Activated naive CD4-positive, alpha-beta T cell treated with anti-CD3 and anti-CD28 coated beads for 36 hours (primary cell): Measurements from ENCODE around the gene ABCA3. TPM values are rescaled to one million over a fixed set of nuclear protein-coding genes. Genes with fewer than 3 reads are reported as not detected.
A peak's percentile ranks its signal among the peaks of the same experiment; 100 is the strongest.
"Not testable (repeated sequence)": the region's sequence is repeated elsewhere in the genome, so short reads cannot be mapped to it uniquely, and the experiment has no call there.

ENCODE experiments used
- CTCF ChIA-PET: fragments of 350-600 bp; sonication (Branson Sonifier 250); formaldehyde crosslinking; loops from one replicate; lab custom pipeline; 2021; ENCODE audit warnings: antibody characterized with exemption; lab: Charles Lee
- DNase-seq: peaks from one replicate; pipeline ENCODE4 v3.0.0-alpha.2; 2020
- H3K27ac Mint-ChIP-seq: one replicate; pipeline ENCODE4 v1.8.0; 2021; ENCODE audit warnings: mild to moderate bottlenecking, mixed read lengths
- H3K27me3 Mint-ChIP-seq: one replicate; pipeline ENCODE4 v1.8.0; 2021; ENCODE audit warnings: low read depth, mixed read lengths
- H3K36me3 Mint-ChIP-seq: one replicate; pipeline ENCODE4 v1.8.0; 2021; ENCODE audit warnings: low read depth, mixed read lengths
- H3K4me1 Mint-ChIP-seq: one replicate; pipeline ENCODE4 v1.8.0; 2021; ENCODE audit warnings: low read depth, mixed read lengths
- H3K4me3 Mint-ChIP-seq: one replicate; pipeline ENCODE4 v1.8.0; 2021; ENCODE audit warnings: mild to moderate bottlenecking, moderate library complexity, mixed read lengths
- H3K9me3 Mint-ChIP-seq: one replicate; pipeline ENCODE4 v1.8.0; 2021; ENCODE audit warnings: mixed read lengths
- intact Hi-C: fragments of 100-400 bp; cut with micrococcal nuclease; formaldehyde crosslinking; loops from one replicate; pipeline ENCODE4 v1.15.1; 2023
- total RNA-seq, 2 experiments: library from RNA; stranded (reverse); gene quantifications; one replicate each; pipeline ENCODE4 v1.2.3, GENCODE V29; 2021

Gene ABCA3
- total RNA-seq, 2 experiments from 2014 or later, result 2.6 to 3.1 TPM

- H3K27me3 Mint-ChIP-seq, result no peaks in the 10 kb centered on the region
- no peaks in the 10 kb centered on the region for H3K9me3 Mint-ChIP-seq
- peaks cover 13% of the 10 kb centered on the region for H3K4me1 Mint-ChIP-seq
- H3K4me3 Mint-ChIP-seq, result no peak overlapping the region
- H3K27ac Mint-ChIP-seq, result peak overlapping the region; percentile 78
- intact Hi-C loops, result loop anchor here (5.0 kb wide), 1 partner anchor 235 kb away; no protein-coding TSS in a partner anchor
- no peak for DNase-seq
- CTCF ChIA-PET, result interaction anchor here (0.7 to 2.0 kb wide), 4 partner anchors 10 to 720 kb away, joined by 3 to 7 read pairs (median 3); no protein-coding TSS in a partner anchor
- H3K36me3 Mint-ChIP-seq, result peaks cover 39% of the 10 kb centered on the region
Observed at GRCh38 chr16:2252806-2253148, 87.8 kb downstream of the ABCA3 start.

- H3K27ac Mint-ChIP-seq, result peak within 1 kb of the TSS; percentile 87
- H3K36me3 Mint-ChIP-seq, result peaks cover 30% of the 10 kb centered on the region
- H3K4me3 Mint-ChIP-seq, result peak within 1 kb of the TSS; percentile 87
- H3K9me3 Mint-ChIP-seq, result no peaks in the 10 kb centered on the region
- CTCF ChIA-PET, result interaction anchor here (0.7 to 2.8 kb wide), 6 partner anchors 9 to 250 kb away, joined by 3 to 9 read pairs (median 4); no protein-coding TSS in a partner anchor
- peaks cover 12% of the 10 kb centered on the region for H3K4me1 Mint-ChIP-seq
- H3K27me3 Mint-ChIP-seq, result no peaks in the 10 kb centered on the region
- intact Hi-C loops, result loop anchor here (1.0 to 5.0 kb wide), 8 partner anchors 17 to 236 kb away; partner anchors contain the start of genes E4F1, MLST8, PGP and RNPS1
- DNase-seq, result peak; percentile 89
Observed at GRCh38 chr16:2251296-2252111, 89.0 kb downstream of the ABCA3 start, which contains the start of gene ECI1. Gene ECI1 (minus strand): TSS chr16:2251587. CDS start chr16:2251566, 21 bp downstream.

DNA sequence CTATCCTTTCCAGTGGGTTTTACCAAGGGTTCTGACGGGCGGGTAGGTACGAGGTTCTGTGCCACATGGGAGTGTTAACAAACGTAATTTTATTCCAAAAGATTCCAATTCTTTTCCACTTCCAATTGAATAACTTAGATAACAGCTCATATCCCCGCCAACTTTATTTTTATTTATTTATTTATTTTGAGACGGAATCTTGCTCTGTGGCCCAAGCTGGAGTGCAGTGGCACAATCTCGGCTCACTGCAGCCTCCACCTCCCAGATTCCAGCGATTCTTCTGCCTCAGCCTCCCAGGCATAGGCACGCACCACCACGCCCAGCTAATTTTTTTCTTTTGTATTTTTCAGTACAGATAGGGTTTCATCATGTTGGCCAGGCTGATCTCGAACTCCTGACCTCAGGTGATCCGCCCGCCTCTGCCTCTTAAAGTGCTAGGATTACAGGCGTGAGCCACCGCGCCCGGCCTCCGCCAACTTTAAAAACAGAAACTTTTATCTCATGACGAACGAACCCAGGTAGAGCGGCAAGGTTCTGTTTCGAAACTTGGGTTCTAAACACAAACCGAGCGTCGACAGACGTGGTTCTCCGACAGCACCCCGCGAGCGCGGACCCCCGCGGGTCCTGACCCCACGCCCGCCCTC is 89.8 kb downstream of the ABCA3 start:
- Mint-ChIP-seq H3K9me3 (no peaks in the 10 kb centered on the region), H3K4me3 (peak overlapping the region; percentile 87), H3K4me1 (peaks cover 11% of the 10 kb centered on the region), H3K36me3 (peaks cover 22% of the 10 kb centered on the region), H3K27me3 (no peaks in the 10 kb centered on the region), H3K27ac (peak overlapping the region; percentile 87)
- peak; percentile 50 for DNase-seq
- CTCF ChIA-PET, result interaction anchor here (0.5 to 2.8 kb wide), 4 partner anchors 9 to 111 kb away, joined by 5 to 9 read pairs (median 6); no protein-coding TSS in a partner anchor
- intact Hi-C loops, result loop anchor here (1.0 to 5.0 kb wide), 8 partner anchors 18 to 237 kb away; partner anchors contain the start of genes E4F1, MLST8, PGP and RNPS1

GRCh38 chr16:2246301-2246885 is 94.1 kb downstream of the ABCA3 start:
- no peak for DNase-seq
- intact Hi-C loops, result no loop called here
- no peak overlapping the region for H3K4me3 Mint-ChIP-seq
- H3K27ac Mint-ChIP-seq, result no peak overlapping the region
- H3K9me3 Mint-ChIP-seq, result no peaks in the 10 kb centered on the region
- CTCF ChIA-PET, result no interaction called here
- H3K36me3 Mint-ChIP-seq, result peaks cover 8% of the 10 kb centered on the region
- H3K4me1 Mint-ChIP-seq, result peaks cover 2% of the 10 kb centered on the region
- no peaks in the 10 kb centered on the region for H3K27me3 Mint-ChIP-seq

DNA sequence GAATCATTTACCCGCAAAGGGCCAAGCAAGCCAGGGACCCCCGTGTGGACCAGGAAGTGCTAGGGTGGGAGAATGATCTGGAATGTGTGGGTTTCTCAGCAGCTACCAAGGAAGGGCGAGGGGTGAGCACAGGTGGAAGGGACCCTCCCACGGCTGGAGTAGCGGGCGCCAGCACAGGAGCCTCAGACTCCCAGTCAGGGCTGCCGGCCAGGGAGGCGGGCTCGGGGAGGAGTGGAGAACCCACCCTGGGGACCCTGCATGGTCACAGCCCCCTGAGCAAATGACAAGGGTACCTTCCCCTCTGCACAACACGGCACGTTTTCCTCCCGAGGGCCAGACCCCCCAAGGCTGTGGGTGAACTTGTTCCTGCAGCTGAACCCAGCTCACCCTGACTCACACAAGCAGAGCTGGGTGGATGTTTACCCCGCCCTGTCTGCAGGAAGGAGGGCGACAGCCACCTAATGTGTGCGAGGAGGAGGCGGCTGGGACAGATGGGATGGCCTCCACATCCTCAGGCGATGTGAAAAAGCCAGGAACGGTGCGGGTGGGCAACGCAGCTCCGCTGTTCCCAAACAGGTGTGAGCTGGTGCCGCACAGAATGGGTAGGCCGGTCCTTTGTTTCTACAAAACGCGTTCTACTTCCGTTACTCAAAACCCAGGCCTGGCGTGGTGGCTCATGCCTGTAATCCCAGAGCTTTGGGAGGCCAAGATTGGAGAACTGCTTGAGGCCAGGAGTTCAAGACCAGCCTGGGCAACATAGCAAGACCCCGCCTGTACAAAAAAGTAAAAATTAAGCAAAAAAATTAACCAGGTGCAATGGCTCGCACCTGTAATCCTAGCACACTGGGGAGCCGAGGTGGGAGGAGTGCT is 95.4 kb downstream of the ABCA3 start:
- CTCF ChIA-PET, result no interaction called here
- intact Hi-C loops, result no loop called here
- DNase-seq, result no peak
- no peaks in the 10 kb centered on the region for H3K4me1 Mint-ChIP-seq
- no peaks in the 10 kb centered on the region for H3K27me3 Mint-ChIP-seq
- no peak overlapping the region for H3K4me3 Mint-ChIP-seq
- H3K36me3 Mint-ChIP-seq, result peaks cover 6% of the 10 kb centered on the region
- no peak overlapping the region for H3K27ac Mint-ChIP-seq
- H3K9me3 Mint-ChIP-seq, result no peaks in the 10 kb centered on the region

GRCh38 chr16:2244301-2244700 is 96.2 kb downstream of the ABCA3 start:
- Mint-ChIP-seq H3K36me3 (peaks cover 4% of the 10 kb centered on the region), H3K27ac (no peak overlapping the region), H3K27me3 (no peaks in the 10 kb centered on the region), H3K4me1 (no peaks in the 10 kb centered on the region), H3K4me3 (no peak overlapping the region), H3K9me3 (no peaks in the 10 kb centered on the region)
- CTCF ChIA-PET, result no interaction called here
- intact Hi-C loops, result no loop called here
- DNase-seq, result no peak

GRCh38 chr16:2243781-2244180 is 96.7 kb downstream of the ABCA3 start:
- CTCF ChIA-PET, result no interaction called here
- Mint-ChIP-seq H3K27ac (no peak overlapping the region), H3K36me3 (peaks cover 2% of the 10 kb centered on the region), H3K4me1 (no peaks in the 10 kb centered on the region), H3K27me3 (no peaks in the 10 kb centered on the region), H3K9me3 (no peaks in the 10 kb centered on the region), H3K4me3 (no peak overlapping the region)
- intact Hi-C loops, result no loop called here
- no peak for DNase-seq

DNA sequence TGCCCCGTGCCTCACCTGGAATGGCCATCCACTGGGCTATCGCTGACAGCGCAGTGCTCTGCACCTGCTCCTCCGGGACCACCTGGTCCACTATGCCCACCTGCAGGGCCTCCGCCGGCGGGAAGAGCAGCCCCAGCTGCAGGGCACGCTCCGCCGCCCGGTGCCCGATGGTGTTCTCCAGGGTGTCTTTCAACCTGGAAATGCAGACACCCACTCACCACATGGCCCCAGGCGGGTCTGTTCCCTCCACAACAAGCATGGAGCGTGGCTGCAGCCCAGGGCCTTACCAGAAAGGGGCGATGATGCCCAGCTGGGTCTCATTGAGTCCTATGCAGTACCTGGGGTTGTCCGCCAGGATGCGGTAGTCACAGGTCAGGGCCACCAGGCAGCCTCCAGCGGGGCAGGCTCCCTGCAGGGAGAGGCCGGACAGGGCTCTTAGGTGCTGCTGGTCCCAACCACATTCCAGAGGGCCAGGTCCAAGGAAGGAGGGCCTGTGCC is 97.4 kb downstream of the ABCA3 start:
- CTCF ChIA-PET, result interaction anchor here (2.1 kb wide), 1 partner anchor 9 kb away, joined by 6 read pairs; the partner anchor contains the start of gene ECI1
- no peaks in the 10 kb centered on the region for H3K9me3 Mint-ChIP-seq
- no peak overlapping the region for H3K4me3 Mint-ChIP-seq
- no peaks in the 10 kb centered on the region for H3K4me1 Mint-ChIP-seq
- no peaks in the 10 kb centered on the region for H3K27me3 Mint-ChIP-seq
- H3K27ac Mint-ChIP-seq, result no peak overlapping the region
- DNase-seq, result no peak
- peaks cover 2% of the 10 kb centered on the region for H3K36me3 Mint-ChIP-seq
- intact Hi-C loops, result no loop called here

- CTCF ChIA-PET, result interaction anchor here (2.1 kb wide), 1 partner anchor 9 kb away, joined by 6 read pairs; the partner anchor contains the start of gene ECI1
- Mint-ChIP-seq H3K9me3 (no peaks in the 10 kb centered on the region), H3K27me3 (no peaks in the 10 kb centered on the region), H3K4me3 (no peak overlapping the region), H3K4me1 (no peaks in the 10 kb centered on the region), H3K27ac (no peak overlapping the region), H3K36me3 (peaks cover 2% of the 10 kb centered on the region)
- no peak for DNase-seq
- intact Hi-C loops, result no loop called here
Observed at GRCh38 chr16:2242598-2242997, 97.9 kb downstream of the ABCA3 start.

DNA sequence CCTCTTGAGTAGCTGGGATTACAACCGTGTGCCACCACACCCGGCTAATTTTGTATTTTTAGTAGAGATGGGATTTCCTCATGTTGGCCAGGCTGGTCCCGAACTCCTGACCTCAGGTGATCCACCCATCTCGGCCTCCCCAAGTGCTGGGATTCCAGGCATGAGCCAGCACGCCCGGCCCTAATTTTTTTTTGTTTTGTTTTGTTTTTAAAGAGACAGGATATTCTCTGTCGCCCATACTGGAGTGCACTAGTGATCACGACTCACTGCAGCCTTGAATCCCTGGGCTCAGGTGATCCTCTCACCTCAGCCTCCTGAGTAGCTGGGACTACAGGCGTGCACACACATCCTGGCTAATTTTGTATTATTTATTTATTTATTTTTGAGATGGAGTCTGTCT is 100.2 kb downstream of the ABCA3 start:
- H3K4me3 Mint-ChIP-seq, H3K36me3 Mint-ChIP-seq, H3K27ac Mint-ChIP-seq, DNase-seq, H3K27me3 Mint-ChIP-seq, CTCF ChIA-PET, H3K4me1 Mint-ChIP-seq, H3K9me3 Mint-ChIP-seq, intact Hi-C loops: not testable (repeated sequence)

- Mint-ChIP-seq H3K4me1 (no peaks in the 10 kb centered on the region), H3K27me3 (no peaks in the 10 kb centered on the region), H3K36me3 (peaks cover 8% of the 10 kb centered on the region), H3K27ac (no peak overlapping the region), H3K4me3 (no peak overlapping the region), H3K9me3 (no peaks in the 10 kb centered on the region)
- CTCF ChIA-PET, result interaction anchor here (0.6 kb wide), 1 partner anchor 13 kb away, joined by 3 read pairs; no protein-coding TSS in a partner anchor
- DNase-seq, result no peak
- intact Hi-C loops, result no loop called here
Observed at GRCh38 chr16:2238838-2239675, 101.5 kb downstream of the ABCA3 start.
